Measurements from ENCODE around the gene COL5A3.

- TF ChIP-seq POLR2AphosphoS5 (IDR thresholded peaks at IDR 0.05; ENCODE audit: low read depth, low read length) (no peak), POLR2A (IDR thresholded peaks at IDR 0.05; ENCODE audit: low read depth, low read length) (no peak), TAF1 (IDR thresholded peaks at IDR 0.05; ENCODE audit: borderline replicate concordance, low read depth, low read length) (no peak)
Measured at GRCh38 chr19:9917321-9917720, 93.0 kb downstream of the COL5A3 start.

All from GM12892 (cell line).